Gastroesophageal sphincter (tissue), 3 donors: ENCODE measurements around the gene LTBP2.

Experiments used
- CTCF ChIP-seq, 4 experiments: fragments of 200-600 bp in 2 of 4; fragments of 450-650 bp in 2 of 4; sonication (generic) in 1 of 4; IDR thresholded peaks; one replicate each; pipeline ENCODE4 v1.5.1; 2017 to 2019; ENCODE audit warnings: antibody characterized with exemption in 4 of 4, mild to moderate bottlenecking in 2 of 4, moderate library complexity in 2 of 4
- POLR2AphosphoS5 ChIP-seq: sonication (generic); formaldehyde crosslinking; IDR thresholded peaks from one replicate; pipeline ENCODE4 v1.6.1; 2017; ENCODE audit warnings: antibody characterized with exemption

GRCh38 chr14:74456684-74457564 is 155.1 kb downstream of the LTBP2 start:
- TF ChIP-seq CTCF (IDR thresholded peaks at IDR 0.05): no peak
- no peak for TF ChIP-seq POLR2AphosphoS5
